ENCODE results near the gene LDLRAD4.

DNA sequence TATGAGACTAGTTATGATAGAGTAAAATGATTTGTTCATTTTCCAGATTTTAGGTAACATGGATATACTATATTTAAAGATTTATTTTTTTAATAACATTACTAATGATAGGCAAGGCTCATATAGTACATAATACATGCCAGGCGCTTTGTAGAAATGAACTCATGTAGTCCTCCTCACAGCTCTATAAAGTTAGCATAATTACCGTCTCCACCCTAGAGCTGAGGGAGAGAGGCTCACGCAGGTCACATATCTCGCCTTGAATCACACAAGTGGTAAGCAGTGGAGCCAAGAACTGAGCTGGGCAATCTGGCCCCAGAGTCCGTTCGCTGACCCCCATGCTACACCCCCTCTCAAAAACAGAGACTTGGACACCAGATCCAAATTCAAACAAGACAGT, 285.3 kb downstream of the LDLRAD4 start:
- TF ChIP-seq, protein P1, sequence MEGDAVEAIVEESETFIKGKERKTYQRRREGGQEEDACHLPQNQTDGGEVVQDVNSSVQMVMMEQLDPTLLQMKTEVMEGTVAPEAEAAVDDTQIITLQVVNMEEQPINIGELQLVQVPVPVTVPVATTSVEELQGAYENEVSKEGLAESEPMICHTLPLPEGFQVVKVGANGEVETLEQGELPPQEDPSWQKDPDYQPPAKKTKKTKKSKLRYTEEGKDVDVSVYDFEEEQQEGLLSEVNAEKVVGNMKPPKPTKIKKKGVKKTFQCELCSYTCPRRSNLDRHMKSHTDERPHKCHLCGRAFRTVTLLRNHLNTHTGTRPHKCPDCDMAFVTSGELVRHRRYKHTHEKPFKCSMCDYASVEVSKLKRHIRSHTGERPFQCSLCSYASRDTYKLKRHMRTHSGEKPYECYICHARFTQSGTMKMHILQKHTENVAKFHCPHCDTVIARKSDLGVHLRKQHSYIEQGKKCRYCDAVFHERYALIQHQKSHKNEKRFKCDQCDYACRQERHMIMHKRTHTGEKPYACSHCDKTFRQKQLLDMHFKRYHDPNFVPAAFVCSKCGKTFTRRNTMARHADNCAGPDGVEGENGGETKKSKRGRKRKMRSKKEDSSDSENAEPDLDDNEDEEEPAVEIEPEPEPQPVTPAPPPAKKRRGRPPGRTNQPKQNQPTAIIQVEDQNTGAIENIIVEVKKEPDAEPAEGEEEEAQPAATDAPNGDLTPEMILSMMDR (conservative IDR thresholded peaks at IDR 0.05; ENCODE audit: low read depth, low read length), result no peak
- no peak for TF ChIP-seq EZH2 (IDR thresholded peaks at IDR 0.05; ENCODE audit: borderline replicate concordance, low read depth, low read length, poor library complexity, severe bottlenecking)

Data from A673 (cell line).